GM12874 (cell line): ENCODE results near the gene KRT32.

Experiments used
- TF ChIP-seq, protein P1 (sequence below): IDR thresholded peaks from 2 replicates; pipeline ENCODE4 v1.5.1; 2011; ENCODE audit warnings: low read depth, mild to moderate bottlenecking, control low read depth, low read length, moderate library complexity; ENCODE audit not compliant: insufficient read depth

Gene KRT32

DNA sequence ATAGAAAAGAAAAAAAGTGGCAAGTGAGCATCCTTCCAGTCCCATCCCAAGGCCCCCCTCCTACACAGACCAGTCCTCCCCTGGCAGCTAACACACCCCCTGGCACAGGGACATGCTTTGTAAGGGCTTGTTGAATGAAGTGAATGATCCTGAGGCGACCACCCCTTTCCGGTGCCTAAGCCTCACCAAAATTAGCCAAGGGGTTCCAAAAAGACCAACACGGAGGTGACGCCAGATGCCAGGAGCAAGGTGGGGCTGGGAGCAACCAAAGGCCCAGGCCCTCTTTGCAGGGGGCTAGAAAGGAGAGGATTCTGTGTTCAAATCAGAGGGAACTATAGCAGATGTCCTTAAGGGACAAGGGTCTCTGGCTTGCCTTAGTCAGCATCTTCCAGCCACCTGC is 8.2 kb upstream of the KRT32 start:
- TF ChIP-seq, protein P1, sequence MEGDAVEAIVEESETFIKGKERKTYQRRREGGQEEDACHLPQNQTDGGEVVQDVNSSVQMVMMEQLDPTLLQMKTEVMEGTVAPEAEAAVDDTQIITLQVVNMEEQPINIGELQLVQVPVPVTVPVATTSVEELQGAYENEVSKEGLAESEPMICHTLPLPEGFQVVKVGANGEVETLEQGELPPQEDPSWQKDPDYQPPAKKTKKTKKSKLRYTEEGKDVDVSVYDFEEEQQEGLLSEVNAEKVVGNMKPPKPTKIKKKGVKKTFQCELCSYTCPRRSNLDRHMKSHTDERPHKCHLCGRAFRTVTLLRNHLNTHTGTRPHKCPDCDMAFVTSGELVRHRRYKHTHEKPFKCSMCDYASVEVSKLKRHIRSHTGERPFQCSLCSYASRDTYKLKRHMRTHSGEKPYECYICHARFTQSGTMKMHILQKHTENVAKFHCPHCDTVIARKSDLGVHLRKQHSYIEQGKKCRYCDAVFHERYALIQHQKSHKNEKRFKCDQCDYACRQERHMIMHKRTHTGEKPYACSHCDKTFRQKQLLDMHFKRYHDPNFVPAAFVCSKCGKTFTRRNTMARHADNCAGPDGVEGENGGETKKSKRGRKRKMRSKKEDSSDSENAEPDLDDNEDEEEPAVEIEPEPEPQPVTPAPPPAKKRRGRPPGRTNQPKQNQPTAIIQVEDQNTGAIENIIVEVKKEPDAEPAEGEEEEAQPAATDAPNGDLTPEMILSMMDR, result no peak

DNA sequence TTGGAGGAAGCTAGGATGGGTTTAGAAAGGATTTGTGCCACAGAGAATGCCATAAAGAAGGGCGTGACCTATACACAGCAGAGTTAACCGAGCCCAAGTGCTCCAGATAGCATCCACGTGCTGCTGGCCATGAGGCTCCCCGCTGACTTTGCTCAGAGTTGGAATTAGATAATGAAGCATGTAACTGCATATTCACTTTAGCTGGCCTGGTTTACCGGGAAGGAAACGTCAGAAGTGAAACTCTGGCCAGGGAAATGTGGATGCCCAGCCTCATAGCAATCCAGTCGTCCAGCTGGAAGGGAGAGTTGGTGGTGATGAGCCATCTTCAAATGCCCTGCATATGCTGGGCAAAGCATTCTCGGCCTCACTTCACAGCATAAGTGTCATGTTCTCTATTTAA is 7.7 kb upstream of the KRT32 start:
- TF ChIP-seq, protein P1, result no peak

DNA sequence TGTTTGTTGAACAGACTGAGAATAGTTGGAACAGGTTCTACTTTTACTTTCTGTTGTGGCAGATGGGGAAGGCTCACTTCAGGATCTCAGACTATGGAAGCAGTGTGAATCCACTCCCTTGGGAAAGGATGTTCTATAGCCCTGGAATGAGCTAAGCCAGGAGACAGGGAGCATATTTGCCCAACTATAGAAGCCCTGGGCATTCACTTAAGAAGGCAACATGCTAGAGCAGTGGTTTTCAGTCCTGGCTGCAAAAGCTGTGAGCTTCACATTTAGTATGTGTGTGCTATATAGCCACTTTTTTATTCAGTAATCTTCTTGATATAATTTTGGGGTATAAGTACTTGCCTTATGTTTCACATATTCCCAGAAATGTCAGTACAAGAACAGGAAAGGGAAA is 1.2 kb upstream of the KRT32 start:
- TF ChIP-seq, protein P1, result no peak

DNA sequence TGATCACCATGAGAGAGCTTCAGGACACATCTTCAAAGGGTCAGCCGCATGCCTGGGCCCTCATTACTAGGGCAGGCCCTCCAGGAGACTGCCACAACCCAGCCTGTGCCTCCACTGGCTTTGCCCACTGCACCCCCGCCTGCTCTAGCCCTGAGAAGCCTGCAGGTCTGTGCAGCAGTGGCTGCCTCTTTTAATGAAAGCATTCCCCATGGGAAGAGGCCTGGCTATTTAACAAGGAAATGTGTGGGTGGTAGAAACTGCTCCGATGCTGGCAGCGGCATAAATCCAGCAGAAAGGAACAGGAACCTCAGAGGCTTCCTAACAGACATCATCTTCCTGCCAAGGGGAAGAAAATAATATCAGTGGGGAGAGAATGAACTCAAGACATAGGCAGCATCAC is 375 bp upstream of the KRT32 start:
- TF ChIP-seq, protein P1, result no peak

DNA sequence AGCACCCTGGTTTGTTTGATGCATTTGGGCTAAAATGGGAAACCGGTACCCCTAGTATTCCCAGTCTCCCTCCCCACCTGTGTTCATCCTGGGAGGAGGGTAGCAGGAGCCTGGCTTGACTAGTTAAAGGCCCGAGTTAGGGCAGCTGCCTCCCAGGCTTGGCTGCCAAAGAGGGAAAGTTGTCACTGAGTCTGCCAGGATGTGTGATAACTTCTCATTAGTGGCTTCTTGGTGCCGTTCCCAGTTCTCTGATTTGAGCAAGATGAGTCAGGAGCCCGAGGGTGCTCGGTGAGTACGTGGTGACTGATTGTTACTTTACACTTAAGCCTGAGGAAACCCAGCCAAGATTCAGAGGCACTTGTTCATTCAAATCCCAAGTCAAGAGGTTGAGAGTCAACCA is 2.5 kb downstream of the KRT32 start:
- TF ChIP-seq, protein P1, result no peak

DNA sequence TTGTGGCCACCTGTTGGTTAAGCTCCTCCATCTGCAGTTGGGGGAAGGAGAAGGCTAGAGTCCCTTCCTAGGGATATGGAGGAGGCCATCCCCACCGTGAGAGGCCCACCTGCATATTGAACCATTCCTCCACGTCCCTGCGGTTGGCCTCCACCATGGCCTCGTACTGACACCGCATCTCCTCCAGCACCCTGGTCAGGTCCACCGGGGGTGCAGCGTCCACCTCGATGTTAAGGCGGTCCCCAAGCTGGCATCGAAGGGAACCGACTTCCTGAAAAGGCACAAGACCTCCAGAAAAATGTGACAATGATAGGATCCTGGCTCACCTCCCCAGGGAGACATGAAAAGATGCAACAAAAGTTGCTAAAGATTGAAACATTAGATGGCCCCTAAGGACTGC is 3.0 kb downstream of the KRT32 start:
- TF ChIP-seq, protein P1, result no peak

DNA sequence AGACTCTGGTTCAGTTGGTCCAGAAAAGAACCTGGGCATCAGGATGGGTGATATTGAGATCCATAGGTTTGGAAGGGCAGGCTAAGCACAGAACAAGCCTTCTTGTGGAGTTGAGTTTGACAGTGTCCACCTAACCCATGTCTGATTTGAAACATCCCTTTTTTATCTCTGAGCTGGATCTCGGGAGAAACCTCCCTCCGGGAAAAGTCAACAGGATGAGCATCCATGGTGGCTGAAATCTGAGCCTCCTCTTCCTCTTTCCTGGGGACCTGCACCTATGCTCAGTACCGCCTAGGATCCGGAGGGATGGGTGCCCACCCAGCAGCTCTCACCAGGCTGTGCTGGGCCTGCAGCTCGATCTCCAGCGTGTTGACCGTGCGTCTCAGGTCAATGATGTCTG is 3.4 kb downstream of the KRT32 start:
- TF ChIP-seq, protein P1, result no peak

DNA sequence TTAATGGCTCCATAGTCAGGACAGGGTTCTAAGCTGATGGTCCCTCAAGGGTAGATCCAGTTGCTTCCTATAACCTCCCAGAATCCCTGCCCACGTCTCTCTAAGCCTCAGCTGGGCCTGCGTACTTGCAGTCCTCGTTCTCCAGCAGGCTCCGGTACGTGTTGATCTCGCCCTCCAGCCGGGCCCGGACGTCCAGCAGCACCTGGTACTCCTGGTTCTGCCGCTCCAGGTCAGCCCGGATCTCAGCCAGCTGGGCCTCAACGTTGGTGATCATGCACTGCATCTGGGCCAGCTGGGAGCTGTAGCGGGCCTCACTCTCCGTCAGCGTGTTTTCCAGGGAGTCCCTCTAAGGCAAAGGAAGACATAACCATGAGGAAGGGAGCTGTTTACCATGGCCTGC is 4.5 kb downstream of the KRT32 start:
- TF ChIP-seq, protein P1, result no peak
